Fibroblast of pulmonary artery (primary cell): ENCODE data around the gene CAMTA1.

Experiments used
- DNase-seq: peaks from one replicate; pipeline ENCODE4 v3.0.0-alpha.2; 2010; ENCODE audit warnings: low read depth
- H3K4me3 ChIP-seq: replicated peaks from 2 replicates; pipeline ENCODE4 v1.5.1; 2011; ENCODE audit warnings: low read depth, mild to moderate bottlenecking, control low read depth, low read length, moderate library complexity
- TF ChIP-seq, protein P1 (sequence below): IDR thresholded peaks from 2 replicates; pipeline ENCODE4 v1.5.1; 2011; ENCODE audit warnings: mild to moderate bottlenecking, control low read depth, low read length, inconsistent platforms; ENCODE audit errors: missing control alignments

CAMTA1 gene

DNA sequence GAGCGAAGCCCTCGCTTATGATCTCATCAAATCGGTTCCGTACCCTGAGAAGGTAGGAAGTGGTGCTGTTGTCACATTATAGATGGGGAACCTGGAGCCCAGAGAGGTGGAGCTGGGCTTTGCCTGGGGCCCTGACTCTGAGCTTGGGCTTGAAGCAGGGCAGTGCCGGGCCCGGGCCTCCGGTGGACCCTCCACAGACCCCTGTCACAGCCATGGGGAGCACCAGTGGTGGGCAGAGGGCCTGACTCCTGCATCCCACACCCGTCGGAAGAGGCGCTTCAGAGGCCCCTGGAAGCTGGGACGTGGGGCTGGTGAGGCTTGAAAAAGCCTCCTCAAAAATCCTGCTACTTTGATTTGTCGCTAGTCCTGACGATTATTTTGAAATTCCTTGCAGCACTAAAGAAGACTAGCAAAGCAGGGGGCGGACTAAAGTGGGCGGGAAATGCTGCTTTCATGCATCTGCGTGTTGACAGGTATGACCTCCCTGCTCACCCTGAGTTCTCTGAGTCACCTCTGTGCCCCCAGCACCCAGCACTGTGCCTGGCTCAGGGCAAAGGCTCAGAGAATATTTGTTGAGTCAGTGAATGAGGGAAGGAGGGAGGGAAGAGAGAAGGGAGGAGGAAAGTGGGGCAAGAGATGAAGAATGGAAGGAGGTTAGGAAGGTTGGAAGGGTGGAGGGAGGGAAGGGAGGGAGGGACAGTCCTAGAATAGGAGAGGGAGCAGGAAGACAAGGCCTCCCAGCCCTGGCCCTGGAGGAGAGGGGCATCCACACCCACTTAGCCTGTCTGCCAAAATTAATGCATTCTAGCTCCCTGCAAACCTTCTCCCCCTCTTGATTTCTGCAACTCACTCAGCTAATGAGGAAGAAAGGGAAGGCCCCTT lies 723.0 kb downstream of the CAMTA1 start:
- DNase-seq = no peak
- H3K4me3 ChIP-seq = no peak overlapping the region
- TF ChIP-seq, protein P1, sequence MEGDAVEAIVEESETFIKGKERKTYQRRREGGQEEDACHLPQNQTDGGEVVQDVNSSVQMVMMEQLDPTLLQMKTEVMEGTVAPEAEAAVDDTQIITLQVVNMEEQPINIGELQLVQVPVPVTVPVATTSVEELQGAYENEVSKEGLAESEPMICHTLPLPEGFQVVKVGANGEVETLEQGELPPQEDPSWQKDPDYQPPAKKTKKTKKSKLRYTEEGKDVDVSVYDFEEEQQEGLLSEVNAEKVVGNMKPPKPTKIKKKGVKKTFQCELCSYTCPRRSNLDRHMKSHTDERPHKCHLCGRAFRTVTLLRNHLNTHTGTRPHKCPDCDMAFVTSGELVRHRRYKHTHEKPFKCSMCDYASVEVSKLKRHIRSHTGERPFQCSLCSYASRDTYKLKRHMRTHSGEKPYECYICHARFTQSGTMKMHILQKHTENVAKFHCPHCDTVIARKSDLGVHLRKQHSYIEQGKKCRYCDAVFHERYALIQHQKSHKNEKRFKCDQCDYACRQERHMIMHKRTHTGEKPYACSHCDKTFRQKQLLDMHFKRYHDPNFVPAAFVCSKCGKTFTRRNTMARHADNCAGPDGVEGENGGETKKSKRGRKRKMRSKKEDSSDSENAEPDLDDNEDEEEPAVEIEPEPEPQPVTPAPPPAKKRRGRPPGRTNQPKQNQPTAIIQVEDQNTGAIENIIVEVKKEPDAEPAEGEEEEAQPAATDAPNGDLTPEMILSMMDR = no peak

DNA sequence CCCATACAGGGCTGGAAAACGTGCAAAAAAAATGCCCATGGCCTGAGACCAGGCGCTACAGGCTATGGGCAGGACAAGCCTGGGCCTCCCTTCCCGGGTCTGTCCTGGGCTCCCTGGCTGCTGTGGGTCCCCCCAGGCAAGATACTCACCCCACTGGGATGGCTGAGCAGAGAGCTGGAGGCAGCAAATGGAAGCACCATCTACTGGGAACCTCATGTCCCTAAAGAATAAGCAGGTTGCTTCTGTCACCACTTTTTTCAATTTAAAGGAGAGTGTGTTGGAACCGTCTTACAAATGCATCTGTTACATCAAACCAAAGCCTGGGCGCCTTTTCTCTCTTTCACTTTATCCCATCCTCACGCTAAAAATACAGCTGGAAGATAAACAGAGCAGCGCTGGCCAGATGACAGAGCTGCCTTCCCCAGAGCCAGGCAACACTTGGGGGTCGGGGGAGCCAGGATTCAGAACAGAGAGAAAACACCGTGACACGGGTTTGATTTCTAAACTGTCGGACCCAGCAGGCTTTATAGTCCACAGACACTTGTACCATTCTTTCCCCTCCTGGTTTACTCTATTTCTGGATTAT lies 723.8 kb downstream of the CAMTA1 start:
- TF ChIP-seq, protein P1 = no peak
- no peak overlapping the region for H3K4me3 ChIP-seq
- DNase-seq = no peak

DNA sequence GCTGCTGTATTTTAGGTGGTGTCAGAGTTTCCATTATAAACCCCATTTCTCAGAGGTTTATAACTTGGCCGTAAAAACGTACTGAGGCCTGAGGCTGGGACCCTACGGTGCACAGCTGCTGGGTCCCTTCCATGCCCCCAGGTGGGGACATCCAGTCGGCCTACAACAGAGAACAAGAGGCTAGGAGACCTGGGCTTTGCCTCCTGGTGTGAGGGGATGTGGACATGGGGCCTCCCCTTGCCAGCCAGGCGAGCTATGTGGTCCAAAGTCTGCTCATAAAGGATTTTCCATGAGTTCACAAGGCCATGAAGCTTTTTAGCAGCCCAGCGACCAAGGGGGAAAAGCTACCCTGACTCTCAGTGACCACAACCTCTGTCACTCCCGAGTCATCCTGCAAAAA lies 724.3 kb downstream of the CAMTA1 start:
- no peak overlapping the region for H3K4me3 ChIP-seq
- TF ChIP-seq, protein P1 = no peak
- DNase-seq = no peak

DNA sequence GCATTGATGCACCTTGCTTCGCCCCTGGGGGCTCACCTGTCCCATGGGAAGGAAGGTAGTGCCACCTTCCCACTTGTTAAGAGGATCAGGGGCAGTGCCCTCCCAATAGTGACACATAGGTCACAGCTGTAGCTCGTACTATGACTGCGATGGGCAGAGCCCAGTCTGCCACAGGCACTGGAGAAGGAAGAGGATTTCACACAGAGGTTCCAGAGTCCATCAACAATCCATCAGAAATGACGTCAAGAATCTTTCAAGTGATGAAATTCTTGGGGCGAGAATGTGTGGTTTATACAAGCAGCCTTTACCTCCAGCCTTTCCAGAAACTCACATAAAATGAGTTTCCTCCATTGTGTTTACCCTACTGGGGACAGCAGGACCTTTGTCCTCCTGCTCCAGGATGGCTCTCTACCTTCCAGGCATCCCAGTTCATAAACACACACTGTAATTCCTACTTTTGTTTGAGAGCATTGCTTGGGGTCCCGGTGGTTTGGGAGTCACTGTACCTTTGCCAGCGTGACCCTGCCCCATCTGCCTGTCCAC lies 725.2 kb downstream of the CAMTA1 start:
- no peak for DNase-seq
- TF ChIP-seq, protein P1 = no peak
- H3K4me3 ChIP-seq = no peak overlapping the region

DNA sequence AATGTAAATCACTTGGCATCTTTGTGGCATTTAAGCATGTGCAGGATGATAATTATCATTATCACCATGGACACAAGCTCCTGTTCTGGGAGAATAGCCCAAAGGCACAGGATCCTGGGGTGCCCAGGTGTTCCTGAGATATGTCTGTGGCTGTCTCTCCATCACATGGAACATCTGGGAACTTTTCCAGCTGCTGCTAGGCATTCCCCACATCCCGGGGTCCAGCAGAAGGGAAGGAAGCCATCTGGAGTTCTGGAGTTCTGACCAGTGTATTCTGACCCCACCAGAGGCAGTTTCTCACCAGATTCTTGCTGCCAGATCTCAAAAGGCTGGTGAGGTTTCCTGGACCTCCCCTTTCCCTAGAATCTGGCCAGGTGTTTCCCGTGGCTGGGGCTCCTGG lies 726.1 kb downstream of the CAMTA1 start:
- no peak overlapping the region for H3K4me3 ChIP-seq
- TF ChIP-seq, protein P1 = no peak
- DNase-seq = no peak

DNA sequence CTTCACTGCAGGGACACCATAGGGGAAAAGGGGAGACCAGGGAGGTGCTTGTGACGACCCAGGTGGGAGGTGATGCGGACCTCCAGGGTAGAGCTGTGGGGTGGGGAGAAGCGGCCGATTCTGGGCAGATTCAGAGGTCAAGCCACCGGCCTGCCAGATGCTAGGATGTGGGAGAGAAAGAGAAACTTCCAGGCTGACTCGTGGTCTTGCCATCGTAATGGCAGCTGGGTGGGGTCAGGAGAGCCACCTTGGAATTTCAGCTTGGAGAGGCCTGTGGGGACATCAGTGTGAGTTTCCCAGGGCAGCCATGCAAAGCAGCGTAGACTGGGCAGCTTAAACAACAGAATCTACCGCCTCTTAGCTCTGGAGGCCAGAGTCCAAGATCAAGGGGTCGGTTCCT lies 727.8 kb downstream of the CAMTA1 start:
- H3K4me3 ChIP-seq = no peak overlapping the region

More for the DNA sequence above, 727.8 kb downstream of the CAMTA1 start:
- TF ChIP-seq, protein P1 = no peak
- DNase-seq = no peak
